HFFc6 (cell line): ENCODE measurements around the gene LYVE1. TPM values are rescaled to one million over a fixed set of nuclear protein-coding genes. Genes with fewer than 3 reads are reported as not detected.
A peak's percentile ranks its signal among the peaks of the same experiment; 100 is the strongest.

ENCODE experiments used
- DNase-seq: peaks from one replicate; pipeline ENCODE4 v3.0.0-alpha.2; 2018
- H3K27ac Mint-ChIP-seq: 2 replicates; pipeline ENCODE4 v1.8.0; 2020; ENCODE audit warnings: mild to moderate bottlenecking, mixed read lengths
- H3K27me3 Mint-ChIP-seq: 2 replicates; pipeline ENCODE4 v1.8.0; 2021; ENCODE audit warnings: mild to moderate bottlenecking, moderate library complexity, mixed read lengths; ENCODE audit not compliant: insufficient read depth
- H3K36me3 Mint-ChIP-seq: 2 replicates; pipeline ENCODE4 v1.8.0; 2021; ENCODE audit warnings: low read depth, mixed read lengths
- H3K4me1 Mint-ChIP-seq: 2 replicates; pipeline ENCODE4 v1.8.0; 2020; ENCODE audit warnings: low read depth, mixed read lengths
- H3K4me3 Mint-ChIP-seq: 2 replicates; pipeline ENCODE4 v1.8.0; 2020; ENCODE audit warnings: mild to moderate bottlenecking, moderate library complexity, mixed read lengths
- H3K9me3 Mint-ChIP-seq: 2 replicates; pipeline ENCODE4 v1.8.0; 2020; ENCODE audit warnings: mild to moderate bottlenecking, mixed read lengths
- total RNA-seq, 6 experiments: library from RNA; stranded (reverse); fragmentation: NEBNext Ultra II Directional; extraction: Animal tissue kit (Norgen Biotek cat#: 25700); gene quantifications; 2 replicates in 1 of 6; 3 replicates in 5 of 6; pipeline ENCODE4 v1.2.3, GENCODE V29; 2021
- TF ChIP-seq, protein P1 (sequence below): fragments of 200-600 bp; sonication (generic); IDR thresholded peaks from 2 replicates; pipeline ENCODE4 v1.5.0; 2021; ENCODE audit warnings: antibody characterized with exemption, mild to moderate bottlenecking

LYVE1 gene
- total RNA-seq, 6 experiments from 2014 or later = 0.09 TPM; not detected in 5

DNA sequence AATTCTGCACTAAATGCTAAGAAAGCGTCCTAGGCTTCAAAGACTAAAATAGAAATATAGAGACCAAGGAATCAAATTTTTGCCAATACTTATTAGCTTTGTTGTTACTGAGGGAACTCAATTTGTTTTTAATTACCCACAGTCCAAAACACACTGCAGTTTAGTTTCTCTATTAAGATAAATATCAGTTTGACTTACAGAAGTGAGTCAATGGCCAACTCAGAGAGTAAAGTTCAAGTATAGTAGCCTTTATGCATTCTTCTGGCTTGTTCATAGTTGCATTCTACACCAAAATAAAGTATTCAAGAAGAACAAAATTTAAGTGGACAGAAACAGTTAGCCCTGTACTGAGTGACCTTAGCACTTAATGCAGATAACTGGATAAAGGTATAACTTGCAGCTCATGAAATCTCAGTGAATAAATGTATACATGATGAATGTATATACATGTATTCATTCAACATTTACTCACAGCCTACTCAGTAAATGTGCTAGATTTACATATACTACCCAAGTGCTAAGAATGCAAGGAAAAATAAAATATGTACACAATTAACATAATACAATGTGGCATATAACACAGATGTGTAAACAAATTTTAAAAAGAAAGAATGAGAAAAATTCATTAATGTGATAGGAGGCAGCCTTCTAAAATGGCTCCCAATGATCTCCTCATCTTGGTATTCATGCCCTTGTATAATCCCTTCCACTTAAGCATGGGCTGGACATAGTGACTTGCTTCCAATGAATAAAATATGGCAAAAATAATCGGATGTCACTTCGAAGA is 17.8 kb downstream of the LYVE1 start:
- TF ChIP-seq, protein P1, sequence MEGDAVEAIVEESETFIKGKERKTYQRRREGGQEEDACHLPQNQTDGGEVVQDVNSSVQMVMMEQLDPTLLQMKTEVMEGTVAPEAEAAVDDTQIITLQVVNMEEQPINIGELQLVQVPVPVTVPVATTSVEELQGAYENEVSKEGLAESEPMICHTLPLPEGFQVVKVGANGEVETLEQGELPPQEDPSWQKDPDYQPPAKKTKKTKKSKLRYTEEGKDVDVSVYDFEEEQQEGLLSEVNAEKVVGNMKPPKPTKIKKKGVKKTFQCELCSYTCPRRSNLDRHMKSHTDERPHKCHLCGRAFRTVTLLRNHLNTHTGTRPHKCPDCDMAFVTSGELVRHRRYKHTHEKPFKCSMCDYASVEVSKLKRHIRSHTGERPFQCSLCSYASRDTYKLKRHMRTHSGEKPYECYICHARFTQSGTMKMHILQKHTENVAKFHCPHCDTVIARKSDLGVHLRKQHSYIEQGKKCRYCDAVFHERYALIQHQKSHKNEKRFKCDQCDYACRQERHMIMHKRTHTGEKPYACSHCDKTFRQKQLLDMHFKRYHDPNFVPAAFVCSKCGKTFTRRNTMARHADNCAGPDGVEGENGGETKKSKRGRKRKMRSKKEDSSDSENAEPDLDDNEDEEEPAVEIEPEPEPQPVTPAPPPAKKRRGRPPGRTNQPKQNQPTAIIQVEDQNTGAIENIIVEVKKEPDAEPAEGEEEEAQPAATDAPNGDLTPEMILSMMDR = no peak
- Mint-ChIP-seq H3K4me3 (peak overlapping the region; percentile 16), H3K36me3 (peaks cover 9% of the 10 kb centered on the region), H3K9me3 (peaks cover 11% of the 10 kb centered on the region), H3K4me1 (peaks cover 32% of the 10 kb centered on the region), H3K27me3 (no peaks in the 10 kb centered on the region), H3K27ac (peak overlapping the region; percentile 73)
- peak; percentile 75 for DNase-seq

DNA sequence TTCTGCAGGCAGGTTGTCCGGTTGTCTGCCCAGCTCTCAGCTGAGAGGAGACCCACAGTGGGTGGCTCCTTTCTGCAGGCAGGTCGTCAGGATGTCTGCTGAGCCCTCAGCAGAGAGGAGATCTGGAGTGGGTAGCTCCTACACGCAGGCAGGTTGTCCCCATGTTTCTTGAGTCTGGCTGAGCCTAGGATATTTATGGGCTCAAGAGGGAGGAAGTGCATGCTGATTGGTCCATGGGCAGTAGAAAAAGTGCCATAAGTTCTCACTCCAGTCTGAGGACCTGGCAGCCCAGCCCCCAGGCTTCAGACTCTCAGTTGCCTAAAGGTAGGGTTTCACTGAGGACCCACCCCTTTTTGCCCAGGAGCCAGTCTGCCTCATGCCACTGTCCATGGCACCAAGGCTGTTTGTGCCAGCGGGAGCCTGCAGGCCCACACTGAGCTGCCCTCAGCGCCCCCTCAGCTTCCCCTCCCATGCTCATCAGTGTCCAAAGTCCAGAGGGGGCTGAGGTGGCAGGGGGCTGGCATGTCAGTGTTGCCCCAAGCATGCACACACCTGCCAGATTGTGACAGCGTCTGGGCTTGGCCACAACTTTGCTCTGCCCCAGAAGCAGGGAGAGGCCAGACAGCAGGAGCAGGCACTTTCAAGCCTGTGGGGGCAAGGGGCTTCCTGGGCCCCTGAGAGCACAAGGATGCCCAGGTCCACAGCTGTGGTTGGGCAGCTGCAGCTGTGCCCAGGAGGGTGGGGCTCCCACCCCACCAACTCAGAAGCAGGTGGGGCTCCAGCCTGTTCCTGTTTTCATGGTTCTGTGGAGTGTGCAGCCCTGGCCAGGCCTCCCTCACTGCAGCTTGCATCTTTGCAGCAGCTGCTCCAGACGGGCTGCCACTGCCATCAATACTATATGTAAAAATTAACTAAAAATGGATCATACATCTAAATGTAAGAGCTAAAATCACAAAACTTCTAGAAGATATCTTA is 23.7 kb downstream of the LYVE1 start:
- H3K36me3 Mint-ChIP-seq = peaks cover 4% of the 10 kb centered on the region; the same call in 1 of the 2 replicates
- no peaks in the 10 kb centered on the region; the same call in 1 of the 2 replicates for H3K27me3 Mint-ChIP-seq
- no peak overlapping the region for H3K27ac Mint-ChIP-seq
- TF ChIP-seq, protein P1 = no peak
- no peaks in the 10 kb centered on the region; the same call in 1 of the 2 replicates for H3K9me3 Mint-ChIP-seq
- DNase-seq = no peak
- peaks cover 19% of the 10 kb centered on the region for H3K4me1 Mint-ChIP-seq
- H3K4me3 Mint-ChIP-seq = no peak overlapping the region

DNA sequence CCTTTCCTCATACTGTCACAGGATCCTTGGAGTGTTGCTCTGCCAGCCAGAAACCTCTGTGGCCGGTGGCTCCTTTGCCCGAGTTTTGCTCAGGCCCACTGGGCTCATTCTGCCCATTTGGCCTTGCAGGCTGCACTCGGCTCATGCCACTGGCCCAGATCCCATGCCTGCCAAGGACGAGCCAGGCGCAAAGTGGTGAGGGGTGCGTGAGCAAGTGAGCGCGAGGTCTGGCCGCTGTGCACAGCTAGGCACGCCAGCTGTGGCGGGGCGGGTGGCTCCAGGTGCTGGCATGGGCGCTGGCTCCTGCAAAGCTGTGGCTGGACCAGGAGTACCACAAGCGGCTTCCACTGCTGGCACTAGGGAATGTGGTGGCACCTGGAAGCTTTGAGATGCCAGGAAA is 24.7 kb downstream of the LYVE1 start:
- TF ChIP-seq, protein P1 = no peak
- Mint-ChIP-seq H3K4me1 (peaks cover 22% of the 10 kb centered on the region), H3K9me3 (no peaks in the 10 kb centered on the region; the same call in 1 of the 2 replicates), H3K4me3 (no peak overlapping the region), H3K27ac (no peak overlapping the region), H3K36me3 (peaks cover 4% of the 10 kb centered on the region; the same call in 1 of the 2 replicates), H3K27me3 (no peaks in the 10 kb centered on the region; the same call in 1 of the 2 replicates)
- DNase-seq = no peak

DNA sequence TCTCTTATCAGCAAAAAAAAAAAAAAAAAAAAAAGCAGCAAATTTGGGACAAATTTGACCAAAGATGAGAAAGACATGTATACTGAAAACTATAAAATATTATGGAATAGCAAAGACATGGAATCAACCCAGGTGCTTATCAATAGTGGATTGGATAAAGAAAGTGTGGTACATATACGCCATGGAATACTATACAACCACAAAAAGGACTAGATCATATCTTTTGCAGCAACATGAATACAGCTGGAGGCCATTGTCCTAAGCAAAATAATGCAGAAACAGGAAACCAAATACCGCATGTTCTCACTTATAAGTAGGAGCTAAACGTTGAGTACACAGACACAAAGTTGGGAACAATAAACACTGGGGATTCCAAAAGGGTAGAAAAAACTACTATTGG is 25.7 kb downstream of the LYVE1 start:
- H3K9me3 Mint-ChIP-seq = no peaks in the 10 kb centered on the region; the same call in 1 of the 2 replicates
- TF ChIP-seq, protein P1 = no peak
- peaks cover 4% of the 10 kb centered on the region; the same call in 1 of the 2 replicates for H3K36me3 Mint-ChIP-seq
- H3K27ac Mint-ChIP-seq = no peak overlapping the region
- no peak for DNase-seq
- H3K27me3 Mint-ChIP-seq = no peaks in the 10 kb centered on the region; the same call in 1 of the 2 replicates
- peaks cover 32% of the 10 kb centered on the region for H3K4me1 Mint-ChIP-seq
- H3K4me3 Mint-ChIP-seq = no peak overlapping the region

DNA sequence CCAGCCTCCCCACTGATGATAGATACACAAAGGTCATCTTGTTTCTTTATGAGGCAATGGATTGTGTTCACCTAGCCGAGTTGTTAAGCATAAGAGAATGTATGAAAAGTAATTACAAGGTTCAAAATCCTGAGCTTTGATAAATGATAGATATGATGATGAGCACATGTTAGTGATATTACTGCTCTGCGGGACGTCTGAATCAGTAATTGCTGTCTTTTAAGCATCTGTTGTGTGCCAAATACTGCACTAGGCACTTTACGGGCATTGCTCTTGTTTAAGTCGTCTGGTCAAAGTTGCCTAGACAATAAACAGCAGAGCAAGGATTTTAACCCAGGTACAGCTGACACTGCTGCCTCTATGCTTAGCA is 26.9 kb downstream of the LYVE1 start:
- DNase-seq = no peak
- Mint-ChIP-seq H3K36me3 (peaks cover 4% of the 10 kb centered on the region; the same call in 1 of the 2 replicates), H3K27ac (peak overlapping the region; percentile 91), H3K9me3 (no peaks in the 10 kb centered on the region; the same call in 1 of the 2 replicates), H3K4me1 (peaks cover 38% of the 10 kb centered on the region), H3K27me3 (no peaks in the 10 kb centered on the region; the same call in 1 of the 2 replicates), H3K4me3 (peak overlapping the region; percentile 86)
- TF ChIP-seq, protein P1 = no peak
